CD4-positive, alpha-beta T cell treated with Interferon alpha-2 for 1 hour (primary cell): Measurements from ENCODE around the gene UTF1.

ENCODE experiments used
- DNase-seq, 2 donors: peaks; one replicate each; pipeline ENCODE4 v3.0.0-alpha.2; 2020 to 2022

Gene UTF1

DNA sequence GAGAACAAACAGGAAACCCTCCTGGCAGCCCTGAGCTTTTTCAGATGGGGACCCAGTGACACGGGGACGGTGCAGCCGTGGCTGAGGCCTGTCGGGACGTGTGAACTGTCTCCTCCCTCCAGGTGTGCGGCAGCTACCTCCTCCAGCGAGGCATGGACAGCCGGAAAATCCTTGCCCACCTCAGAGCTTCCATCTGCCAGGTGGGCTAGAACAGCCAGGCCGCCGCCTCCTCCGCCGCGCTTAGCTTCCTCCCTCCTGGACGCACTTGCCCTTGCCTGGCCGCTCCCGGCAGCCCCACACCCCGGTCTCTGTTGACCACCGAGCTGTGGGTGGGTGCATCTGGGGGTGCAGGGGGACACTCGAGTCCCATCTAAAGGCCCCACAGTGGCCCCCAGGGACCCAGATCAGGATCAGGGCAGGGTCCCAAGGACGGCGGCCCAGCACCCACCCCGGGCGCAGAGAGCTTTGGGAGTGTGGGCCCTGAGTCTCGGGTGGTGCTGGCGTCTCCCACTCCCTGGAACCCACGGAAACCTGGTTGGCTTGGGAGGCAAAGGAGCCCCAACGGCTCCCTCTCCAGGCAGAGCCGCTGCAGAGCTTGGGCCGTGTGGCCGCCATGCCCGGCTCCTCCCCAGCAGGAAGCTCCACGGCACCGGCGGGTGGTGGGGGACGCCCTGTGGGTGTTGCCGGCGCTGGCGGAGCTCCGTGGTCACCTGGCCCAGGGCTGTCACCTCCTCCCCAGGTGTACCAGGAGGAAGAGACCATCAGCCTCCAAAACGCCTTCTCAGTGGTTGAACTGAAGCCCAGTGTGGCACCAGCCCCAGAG is 32.9 kb upstream of the UTF1 start:
- DNase-seq: no peak

DNA sequence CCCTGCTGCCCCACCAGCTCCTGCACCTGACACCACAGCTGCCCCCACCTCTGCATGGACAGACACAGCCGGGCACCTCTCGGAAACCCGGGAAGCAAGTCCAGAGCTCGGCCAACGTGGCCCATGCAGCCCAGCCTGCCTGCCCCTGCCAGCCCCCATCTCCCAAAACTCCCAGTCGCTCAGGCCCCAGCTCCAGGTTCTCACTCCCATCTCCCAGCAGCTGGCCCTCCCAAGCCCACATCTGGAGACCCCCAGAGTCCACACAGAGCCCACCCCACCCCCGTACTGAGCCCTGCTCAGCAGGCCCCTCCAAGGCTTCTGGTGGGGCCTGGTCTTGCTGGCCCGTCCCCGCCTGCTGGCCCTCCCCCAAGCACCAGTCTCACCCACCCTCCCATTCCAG is 32.2 kb upstream of the UTF1 start:
- DNase-seq: no peak

DNA sequence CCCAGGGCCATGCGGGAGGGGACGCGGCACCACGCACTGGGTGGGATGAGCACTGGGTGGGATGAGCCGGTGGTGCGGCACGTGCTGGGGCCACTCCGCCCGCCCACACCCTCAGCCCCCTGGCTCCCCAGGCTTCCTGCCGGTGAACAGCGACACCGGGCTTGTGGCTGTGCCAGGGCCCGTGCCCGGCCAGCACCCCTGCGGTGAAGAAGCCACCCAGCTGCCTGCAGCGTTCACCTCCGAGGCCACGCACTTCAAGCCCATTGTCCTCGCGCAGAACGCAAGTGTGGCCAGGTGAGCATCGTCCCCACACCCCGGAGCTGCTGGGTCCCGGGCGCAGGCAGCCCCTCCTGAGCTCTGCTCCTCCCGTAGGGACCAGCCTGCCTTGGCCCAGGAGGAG is 31.8 kb upstream of the UTF1 start:
- no peak for DNase-seq

- no peak for DNase-seq
These were observed 31.2 kb upstream of the UTF1 start for GRCh38 chr10:133198621-133199487.

GRCh38 chr10:133199488-133199885 is 30.5 kb upstream of the UTF1 start:
- DNase-seq: no peak

GRCh38 chr10:133199992-133200611 is 29.9 kb upstream of the UTF1 start:
- no peak for DNase-seq

DNA sequence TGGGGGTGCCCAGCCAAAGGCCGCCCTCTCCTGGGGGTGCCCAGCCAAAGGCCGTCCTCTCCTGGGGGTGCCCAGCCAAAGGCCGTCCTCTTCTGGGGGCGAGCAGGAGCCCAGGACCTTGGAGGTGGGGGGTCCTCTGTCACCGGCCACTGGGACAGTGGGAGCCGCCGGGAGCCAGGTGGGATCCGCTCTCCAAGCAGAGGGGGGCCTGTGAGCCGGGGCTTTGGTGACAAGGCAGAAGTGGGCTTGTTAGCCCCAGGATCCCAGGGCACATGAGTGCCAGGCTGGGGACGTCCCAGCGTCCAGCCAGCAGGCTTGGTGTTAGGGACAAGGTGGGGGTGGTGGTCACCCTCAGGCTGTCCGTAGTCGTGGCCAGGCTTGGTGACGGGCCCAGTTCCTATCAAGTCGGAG is 29.4 kb upstream of the UTF1 start:
- DNase-seq: no peak

DNA sequence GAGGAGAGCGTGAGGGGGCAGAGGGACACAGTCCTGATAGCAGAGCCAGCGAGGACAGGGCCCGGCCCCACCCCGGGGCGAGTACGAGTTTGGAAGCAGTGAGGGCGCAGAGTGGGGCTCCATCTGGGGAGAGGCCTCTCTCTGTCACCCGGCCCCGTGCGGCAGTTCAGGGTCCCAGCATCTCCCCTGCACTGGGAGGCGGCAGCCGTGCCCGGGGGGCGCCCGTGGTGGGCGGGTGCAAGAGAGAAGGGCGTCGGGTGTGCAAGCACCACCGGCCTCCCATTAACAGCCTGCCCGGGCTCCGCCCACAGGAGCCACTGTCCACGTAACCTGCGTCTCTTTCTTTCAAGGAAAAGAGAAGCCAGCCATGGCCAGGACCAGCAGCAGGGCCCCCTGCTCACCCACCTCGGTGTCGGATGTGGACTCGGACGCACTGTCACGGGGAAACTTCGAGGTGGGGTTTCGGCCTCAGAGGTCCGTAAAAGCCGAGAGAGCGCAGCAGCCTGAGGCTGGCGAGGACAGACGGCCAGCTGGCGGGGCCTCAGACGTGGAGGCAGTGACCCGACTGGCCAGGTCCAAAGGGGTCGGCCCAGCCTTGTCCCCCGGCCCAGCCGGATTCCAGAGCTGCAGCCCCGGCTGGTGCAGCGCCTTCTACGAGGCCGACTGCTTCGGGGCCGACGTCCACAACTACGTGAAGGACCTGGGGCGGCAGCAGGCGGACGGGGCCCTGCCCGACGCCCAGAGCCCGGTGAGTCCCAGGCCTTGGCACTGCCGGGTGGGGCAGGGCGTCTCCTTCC is 28.7 kb upstream of the UTF1 start:
- no peak for DNase-seq

DNA sequence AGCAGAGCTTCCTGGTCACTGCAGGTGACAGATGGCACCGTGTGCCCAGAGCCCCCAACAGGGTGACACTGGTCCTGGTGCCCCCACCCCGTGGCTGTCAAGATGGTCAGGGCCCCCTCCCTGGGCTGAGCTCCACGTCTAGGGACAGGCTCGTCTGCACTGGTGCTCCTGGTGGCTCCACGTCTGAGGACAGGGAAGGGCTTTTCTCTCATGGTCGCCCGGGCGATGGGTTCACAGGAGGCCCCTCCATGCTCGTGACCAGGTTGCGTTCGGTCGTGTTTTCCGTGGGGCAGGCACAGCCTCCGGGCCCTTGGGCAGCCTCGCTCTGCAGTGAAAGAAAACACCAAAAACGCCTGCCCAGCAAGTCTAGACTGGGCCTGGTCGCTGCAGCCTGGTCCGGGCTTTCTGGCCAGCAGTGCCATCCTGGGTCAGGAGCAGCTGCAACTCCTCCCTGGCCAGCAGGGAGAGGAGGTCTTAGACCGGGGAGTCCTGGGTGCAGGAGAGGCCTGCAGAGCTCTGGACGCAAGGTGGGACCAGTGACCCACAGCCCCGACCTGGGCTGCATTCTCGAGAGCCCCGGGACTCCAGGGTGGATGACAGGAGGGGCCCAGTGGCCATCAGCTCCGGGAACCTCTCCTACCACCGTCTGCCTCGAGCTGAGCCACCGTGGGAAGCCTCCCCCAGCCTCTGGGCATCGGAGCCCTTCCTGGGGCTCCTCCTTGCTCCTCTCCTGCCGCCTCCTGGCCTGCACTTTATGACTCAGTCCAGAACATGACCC is 27.9 kb upstream of the UTF1 start:
- no peak for DNase-seq

- DNase-seq: no peak
These were observed 27.0 kb upstream of the UTF1 start for GRCh38 chr10:133202778-133203651.

DNA sequence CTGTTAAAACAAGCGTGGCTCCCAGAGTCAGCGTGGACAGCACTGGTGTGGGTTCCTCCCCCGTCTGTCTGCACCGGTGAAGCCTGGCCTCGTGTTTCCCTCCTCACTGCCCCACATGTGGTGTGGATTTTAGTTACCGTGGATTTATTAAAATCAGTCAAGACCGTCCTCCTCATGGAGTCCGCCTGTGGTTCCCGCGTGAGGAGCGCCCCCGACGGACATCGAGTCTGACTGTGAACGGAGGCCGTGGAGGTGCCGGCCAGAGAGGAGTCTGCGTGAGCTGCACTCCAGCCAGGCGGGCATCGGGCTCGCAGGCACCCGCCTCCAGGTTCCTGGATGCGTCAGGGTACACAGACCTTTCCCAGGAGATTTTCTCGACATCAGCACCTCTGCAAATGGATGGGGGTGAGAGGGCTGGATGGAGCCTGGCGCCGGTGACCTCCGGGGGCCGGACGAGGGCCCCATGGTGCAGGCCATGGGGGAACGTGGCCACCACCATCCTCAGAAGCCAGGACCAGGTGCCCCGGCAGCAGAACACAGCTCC is 26.3 kb upstream of the UTF1 start:
- no peak for DNase-seq

DNA sequence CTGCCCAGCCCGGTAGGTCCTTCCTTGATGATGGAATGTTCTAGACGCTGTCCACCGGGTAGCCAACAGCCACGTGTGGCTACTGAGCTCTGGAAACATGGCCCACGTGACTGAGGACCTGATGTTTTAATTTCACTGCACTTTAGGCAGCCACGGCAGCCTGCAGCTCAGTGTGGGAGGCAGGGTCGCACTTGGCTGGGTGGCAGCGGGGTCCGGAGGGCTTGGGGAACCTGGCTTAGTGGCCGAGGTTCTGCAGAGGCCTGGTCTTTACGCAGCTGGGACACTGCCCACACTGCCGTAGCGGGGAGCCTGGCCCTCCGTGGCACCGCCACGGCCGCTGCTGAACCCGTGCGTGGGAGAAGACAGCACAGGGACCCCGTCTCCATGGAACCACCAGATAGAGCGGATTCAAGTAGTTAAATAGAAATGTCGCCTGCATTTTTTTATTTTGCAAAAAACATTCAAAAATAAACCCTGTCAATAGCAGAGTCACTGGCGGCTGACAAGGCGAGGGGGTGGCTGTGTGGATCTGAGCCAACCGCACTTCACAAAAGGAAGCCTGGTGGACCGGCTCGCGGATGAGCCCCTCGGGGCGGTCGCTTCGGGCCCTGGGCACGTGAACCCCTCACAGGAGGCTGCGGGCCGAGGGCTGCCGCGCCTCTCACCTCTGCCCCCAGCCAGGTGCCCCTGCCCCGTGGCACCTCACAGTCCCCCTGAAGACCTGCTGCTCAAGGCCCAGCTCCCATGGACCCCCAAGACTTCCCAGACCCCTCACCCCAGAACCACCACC is 25.6 kb upstream of the UTF1 start:
- no peak for DNase-seq

GRCh38 chr10:133205146-133205545 is 24.9 kb upstream of the UTF1 start:
- DNase-seq: no peak

GRCh38 chr10:133206356-133207040 is 23.5 kb upstream of the UTF1 start:
- no peak for DNase-seq

GRCh38 chr10:133207041-133207600 is 22.9 kb upstream of the UTF1 start:
- no peak for DNase-seq

- no peak for DNase-seq
These were observed 22.4 kb upstream of the UTF1 start for GRCh38 chr10:133207627-133208026.

DNA sequence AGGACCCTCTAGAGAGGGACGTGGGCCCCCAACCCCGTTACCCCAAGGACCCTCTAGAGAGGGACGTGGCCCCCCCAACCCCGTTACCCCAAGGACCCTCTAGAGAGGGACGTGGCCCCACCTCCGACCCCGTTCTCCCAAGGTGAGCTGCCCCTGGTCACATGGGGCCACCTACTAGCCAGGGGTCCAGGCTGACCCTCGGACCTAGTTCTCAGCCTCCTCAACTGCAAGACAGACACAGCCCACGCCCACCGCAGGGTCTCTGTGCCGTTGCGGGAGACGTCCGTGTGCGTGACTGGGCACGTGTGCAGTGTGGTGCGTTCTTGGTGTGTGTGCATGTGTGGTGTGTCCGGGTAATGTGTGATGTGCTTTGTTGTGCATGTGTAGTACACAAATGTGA is 21.6 kb upstream of the UTF1 start:
- DNase-seq: no peak

GRCh38 chr10:133209117-133209516 is 20.9 kb upstream of the UTF1 start:
- DNase-seq: no peak

DNA sequence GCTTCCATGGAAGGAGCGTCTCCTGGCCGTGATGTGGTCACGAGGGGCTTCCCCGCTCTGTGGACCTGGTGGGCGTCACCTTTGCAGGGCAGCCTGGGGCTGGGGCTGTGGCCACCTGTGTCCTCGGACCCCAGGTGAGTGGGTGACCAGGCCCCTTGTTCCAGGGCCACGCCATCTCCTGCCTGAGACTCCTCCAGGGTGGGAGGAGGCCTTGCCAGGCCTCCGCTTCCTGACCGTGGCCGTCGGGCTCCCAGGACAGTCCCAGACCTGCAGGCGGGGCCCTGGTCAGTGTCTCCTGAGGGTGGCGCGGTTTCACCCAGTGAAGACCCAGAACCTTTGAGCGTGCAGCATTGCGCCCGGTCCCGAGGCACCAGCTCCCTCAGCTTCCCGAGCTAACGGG is 20.4 kb upstream of the UTF1 start:
- no peak for DNase-seq
